HG02759 (cell line): ENCODE measurements around the gene MRC2.

Experiments
- ATAC-seq: cut with Tn5 transposase; IDR thresholded peaks from one replicate; pipeline ENCODE4 v1.9.1; 2021; ENCODE audit warnings: mild to moderate bottlenecking, moderate library complexity; ENCODE audit not compliant: unreplicated experiment

The MRC2 gene

DNA sequence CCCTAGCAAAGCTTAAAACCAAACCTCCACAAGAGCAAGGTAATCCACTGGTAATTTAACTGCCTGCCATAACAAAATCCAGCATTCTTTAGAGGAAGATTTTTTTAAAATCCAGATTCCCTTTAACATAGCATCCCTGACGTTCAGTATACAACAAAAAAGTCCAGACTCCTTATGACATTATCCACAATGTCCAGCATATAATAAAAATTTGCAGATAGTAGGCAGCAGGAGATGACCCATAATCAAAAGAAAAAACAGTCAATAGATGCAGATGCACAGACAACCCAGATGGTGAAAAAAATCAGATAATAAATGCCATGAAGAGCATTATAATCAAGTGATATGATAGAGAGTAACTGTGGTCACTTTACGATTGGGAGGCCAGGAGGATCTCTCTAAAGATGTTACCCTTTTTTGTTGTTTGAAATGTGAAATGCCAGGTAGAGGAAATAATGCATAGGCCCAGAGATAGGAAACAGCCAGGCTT lies 33.2 kb downstream of the MRC2 start:
- no peak for ATAC-seq

DNA sequence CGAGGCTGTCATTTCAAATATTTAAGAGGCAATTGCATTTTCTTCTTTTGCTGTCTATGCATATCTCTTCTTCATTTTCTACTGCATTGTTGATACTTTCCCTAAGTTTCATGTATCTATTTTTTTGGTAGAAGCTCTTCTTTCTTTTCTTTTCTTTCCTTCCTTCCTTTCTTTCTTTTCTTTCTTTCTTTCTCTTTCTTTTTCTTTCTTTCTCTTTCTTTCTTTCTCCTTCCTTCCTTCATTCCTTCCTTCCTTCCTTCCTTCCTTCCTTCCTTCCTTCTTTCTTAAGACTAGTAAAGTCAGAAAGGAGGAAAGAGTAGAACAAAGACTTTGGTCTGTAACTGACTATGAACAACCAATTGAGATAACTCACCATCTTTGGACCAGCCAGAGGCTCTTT lies 33.9 kb downstream of the MRC2 start:
- no peak for ATAC-seq

DNA sequence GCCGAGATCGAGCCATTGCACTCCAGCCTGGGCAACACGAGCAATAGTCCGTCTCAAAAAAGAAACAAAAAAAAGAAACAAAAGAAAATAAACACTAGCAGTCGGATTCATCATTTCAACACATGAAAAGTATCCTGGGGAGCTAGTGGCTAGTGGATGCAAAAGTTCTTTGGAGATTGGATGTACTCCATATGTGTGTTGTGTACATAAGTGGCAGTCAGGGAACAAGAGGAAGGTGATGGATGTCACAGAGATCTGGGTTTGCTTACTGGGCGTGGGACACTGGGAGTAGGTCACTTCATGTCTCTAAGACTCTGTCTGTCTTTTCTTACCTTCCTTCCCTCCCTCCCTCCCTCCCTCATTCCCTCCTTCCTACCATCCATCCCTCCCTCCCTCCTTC lies 35.4 kb downstream of the MRC2 start:
- no peak for ATAC-seq

DNA sequence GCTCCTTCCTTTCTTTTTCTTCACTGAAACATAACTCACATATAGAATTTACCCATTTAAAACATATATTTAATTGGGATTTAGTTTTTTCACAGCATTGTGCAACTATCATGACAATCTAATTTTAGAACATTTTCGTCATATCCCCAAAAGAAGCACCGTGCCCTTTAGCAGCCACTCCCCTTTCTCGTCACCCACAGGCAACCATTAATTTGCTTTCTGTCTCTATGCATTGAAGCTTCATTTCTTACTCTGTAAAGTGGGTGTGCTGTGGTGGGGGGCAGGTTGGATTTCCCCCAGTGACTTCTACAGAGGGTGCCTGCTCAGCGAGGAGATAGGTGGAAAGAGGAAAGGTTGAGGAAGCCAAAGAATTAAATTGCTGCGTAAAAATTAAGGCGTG lies 35.8 kb downstream of the MRC2 start:
- ATAC-seq: no peak

DNA sequence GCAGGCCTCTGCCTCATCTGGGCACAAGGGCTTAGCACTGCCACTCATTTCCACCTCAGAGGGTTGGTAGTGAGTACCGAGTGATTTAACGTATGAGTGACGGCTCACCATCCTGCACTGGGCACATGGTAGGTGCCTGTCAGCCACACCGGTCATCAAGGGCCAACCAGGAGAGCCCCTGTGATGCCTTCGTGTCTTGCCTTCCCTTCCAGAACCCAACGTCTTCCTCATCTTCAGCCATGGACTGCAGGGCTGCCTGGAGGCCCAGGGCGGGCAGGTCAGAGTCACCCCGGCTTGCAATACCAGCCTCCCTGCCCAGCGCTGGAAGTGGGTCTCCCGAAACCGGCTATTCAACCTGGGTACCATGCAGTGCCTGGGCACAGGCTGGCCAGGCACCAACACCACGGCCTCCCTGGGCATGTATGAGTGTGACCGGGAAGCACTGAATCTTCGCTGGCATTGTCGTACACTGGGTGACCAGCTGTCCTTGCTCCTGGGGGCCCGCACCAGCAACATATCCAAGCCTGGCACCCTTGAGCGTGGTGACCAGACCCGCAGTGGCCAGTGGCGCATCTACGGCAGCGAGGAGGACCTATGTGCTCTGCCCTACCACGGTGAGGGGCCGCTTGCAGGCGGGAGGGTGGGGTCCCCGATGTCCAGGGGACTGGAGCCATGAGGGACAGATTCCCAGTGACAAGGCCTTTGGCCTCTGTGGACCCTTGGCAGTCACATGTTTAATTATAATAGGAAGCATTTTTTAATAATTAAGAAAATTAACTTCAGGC lies 37.1 kb downstream of the MRC2 start:
- no peak for ATAC-seq

DNA sequence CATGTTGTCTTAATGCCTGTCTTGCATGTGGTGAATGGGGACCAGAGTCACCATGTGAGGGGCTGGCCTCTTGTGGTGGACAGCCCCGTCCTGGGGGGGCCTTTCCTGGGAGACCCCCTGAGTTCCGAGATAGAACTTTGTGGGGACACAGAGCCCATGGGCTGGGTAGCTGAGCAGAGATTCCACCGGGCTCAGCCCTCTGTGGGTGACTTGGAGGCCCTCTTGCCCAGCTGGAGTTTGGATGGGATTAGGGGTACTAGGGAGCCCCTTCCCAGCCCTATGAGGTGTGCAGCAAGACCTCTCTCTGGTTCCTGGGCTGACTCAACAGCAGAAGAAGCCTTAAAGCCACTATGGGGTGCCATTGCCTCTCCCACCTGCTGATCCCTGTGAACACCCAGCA lies 38.1 kb downstream of the MRC2 start:
- ATAC-seq: no peak

DNA sequence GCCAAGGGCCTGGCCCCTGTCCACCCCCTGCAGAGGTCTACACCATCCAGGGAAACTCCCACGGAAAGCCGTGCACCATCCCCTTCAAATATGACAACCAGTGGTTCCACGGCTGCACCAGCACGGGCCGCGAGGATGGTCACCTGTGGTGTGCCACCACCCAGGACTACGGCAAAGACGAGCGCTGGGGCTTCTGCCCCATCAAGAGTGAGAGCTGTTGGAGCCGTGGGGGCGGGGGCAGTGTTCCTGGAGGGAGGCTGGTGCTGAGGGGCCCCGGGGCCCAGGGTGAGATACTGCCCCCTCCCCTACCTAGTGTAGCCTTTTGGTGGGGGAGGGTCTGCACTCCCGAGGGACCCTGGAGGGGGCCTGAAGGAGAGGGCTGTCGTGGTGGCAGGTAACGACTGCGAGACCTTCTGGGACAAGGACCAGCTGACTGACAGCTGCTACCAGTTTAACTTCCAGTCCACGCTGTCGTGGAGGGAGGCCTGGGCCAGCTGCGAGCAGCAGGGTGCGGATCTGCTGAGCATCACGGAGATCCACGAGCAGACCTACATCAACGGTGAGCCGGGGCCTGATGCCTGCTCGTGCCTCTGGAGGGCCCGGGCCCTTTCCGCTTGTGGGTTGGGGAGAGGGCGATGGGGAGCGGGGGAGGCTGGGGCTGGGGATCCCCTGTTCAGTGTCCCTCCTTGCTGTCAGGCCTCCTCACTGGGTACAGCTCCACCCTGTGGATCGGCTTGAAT lies 38.8 kb downstream of the MRC2 start:
- no peak for ATAC-seq

DNA sequence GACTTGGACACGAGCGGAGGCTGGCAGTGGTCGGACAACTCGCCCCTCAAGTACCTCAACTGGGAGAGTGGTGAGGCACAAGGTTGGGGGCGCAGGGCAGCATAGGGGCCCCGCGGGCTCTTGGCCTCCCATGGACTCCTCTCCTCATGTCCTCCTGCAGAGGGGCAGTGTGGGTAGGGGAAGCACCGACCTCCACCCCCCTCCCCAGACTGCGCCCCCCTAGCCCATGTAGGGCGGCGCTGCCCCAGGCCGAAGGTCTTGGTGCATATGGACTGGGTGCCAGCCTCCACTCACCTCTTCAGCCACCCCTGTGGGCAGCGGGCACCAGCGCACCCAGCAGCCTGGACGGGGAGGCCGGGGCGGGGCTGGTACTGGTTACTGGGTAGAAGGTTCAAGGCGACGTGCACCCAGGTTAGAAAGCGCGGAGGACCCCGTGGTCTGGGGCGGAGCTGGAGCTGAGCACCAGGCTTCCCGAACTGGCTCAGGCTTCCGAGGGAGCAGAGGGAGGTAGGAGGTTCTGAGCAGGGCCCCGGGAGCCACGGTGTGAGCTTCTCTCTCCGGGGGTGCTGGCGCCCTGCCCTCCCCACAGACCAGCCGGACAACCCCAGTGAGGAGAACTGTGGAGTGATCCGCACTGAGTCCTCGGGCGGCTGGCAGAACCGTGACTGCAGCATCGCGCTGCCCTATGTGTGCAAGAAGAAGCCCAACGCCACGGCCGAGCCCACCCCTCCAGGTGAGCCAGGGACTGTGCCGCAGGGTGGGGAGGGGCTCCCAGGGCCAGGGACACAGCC lies 39.5 kb downstream of the MRC2 start:
- ATAC-seq: no peak

DNA sequence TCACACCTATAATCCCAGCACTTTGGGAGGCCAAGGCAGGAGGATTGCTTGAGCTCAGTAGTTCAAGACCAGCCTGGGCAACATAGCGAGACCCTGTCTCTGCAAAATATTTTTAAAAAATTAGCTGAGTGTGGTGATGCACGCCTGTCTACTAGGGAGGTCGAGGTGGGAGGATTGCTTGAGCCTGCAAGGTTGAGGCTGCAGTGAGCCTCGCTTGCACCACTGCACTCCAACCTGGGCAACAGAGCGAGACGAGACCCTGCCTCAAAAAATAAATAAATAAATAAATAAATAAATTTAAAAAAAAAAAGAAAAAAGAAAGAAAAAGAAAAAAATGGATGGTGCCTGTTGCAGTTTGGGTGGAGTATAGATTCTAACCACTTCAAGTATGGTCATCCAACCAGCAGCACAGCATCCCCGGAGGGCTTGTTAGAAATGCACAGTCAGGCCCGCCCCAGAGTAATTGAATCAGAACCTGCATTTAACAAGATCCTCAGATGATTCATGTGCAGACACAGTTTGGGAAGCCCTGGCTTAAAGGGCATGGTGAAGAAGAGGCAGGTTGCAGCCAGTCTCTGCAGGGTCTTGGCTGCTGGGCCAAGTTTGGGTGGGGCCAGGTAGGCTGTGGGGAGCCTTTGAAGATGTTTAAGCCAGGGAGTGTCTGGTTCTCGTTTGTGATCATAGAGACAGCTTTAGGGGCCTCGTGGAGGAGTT lies 40.8 kb downstream of the MRC2 start:
- no peak for ATAC-seq

DNA sequence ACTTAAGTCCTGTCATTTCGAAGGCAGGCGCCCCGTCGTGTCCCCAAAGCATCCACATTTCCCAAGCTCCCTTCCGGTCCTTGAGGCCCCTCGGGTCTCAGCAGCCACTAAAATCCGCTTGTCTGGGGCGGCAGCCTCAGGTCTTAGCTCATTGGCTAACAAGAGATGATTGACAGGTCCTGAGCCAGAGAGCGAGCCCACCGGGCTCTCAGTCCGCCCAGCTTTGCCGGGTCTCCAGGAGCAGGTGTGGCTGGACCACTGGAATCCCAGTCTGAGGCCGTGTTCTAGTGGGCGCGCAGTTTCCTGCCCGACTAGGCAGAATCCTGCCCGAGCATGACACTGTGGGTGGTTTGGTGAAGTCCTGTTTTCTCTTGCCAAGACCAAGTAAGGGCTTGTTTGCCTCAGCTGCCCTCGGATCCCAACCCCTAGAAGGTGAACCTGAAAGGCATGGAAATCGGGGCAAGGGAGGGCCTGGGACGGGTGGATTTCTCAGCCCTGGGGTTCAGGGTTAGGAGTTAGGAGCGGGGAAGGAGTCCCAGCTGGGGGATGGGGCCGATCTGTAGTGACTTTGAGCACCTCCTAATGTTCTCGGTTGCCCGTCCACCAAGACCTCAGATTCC lies 42.8 kb downstream of the MRC2 start:
- ATAC-seq: no peak

DNA sequence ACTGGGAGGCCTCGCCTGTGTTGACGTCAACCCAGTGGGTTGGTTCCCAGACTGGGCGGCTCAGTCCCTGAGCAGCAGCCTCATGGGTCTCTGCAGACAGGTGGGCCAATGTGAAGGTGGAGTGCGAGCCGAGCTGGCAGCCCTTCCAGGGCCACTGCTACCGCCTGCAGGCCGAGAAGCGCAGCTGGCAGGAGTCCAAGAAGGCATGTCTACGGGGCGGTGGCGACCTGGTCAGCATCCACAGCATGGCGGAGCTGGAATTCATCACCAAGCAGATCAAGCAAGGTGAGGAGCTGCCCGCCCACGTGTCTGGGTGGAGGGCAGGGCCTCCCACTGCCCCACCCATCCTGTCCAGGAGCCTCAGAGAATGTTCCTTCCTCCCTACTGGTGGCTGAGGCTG lies 44.1 kb downstream of the MRC2 start:
- no peak for ATAC-seq

DNA sequence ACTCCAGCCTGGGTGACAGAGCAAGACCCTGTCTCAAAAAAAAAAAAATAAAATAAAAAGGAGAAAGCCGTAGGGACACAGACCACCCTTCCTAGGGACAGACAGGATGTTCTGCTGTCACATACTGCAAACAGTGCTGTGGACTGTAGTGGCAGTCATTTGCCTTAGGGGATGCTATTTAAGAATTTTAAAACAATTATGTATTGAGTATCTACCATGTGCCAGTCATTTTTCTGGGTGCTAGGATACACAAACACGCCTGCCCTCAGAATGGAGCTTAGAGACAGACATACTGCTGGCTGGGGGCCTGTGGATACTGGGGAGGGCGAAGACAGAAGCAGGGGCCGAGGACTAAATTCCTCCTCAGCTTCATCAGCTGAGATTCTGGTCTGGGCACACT lies 45.5 kb downstream of the MRC2 start:
- ATAC-seq: no peak

DNA sequence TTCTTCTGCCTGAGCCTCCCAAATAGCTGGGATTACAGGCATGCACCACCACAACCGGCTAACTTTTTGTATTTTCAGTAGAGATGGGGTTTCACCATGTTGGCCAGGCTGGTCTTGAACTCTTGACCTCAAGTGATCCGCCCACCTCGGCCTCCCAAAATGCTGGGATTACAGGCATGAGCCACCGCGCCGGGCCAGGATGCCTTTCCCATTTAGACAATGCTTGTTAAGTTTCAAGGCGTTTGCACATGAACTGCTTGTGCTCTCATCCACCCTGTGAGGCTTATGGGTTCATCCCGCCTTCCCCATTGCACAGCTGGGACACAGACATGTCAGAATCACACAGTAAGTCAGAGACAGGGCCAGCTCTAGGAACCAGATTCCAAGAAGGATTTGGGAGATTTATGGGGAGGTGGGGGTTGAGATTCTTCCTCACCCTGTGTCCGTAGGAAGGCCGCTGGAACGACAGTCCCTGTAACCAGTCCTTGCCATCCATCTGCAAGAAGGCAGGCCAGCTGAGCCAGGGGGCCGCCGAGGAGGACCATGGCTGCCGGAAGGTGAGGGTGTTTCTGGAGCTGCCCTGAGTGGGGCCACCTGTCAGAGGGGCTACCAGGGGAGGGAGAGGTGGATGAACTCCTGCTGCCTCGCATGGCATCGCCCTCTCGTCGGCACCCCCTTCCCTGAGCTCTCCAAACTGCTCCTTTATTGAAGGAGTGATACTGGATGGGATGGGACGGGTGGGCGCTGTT lies 46.3 kb downstream of the MRC2 start:
- no peak for ATAC-seq

DNA sequence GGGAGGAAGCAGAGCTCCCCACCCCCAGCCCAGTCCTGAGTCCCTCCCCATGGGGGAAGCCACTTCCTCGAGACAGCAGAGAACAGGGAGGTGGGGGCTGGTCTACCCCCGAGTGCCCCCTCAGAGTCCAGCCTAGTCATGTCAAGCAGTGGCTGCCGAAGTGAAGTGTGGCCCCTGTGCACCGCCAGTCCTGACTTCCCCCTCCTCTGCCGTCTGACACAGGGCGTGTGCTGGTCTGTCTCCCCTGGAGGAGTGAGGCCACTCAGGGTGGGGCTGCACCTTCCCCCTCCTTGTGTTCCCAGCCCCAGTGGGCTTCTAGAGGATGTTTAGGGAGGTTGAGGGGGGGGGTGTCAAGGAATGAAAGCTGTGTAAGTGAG lies 46.9 kb downstream of the MRC2 start:
- ATAC-seq: no peak

DNA sequence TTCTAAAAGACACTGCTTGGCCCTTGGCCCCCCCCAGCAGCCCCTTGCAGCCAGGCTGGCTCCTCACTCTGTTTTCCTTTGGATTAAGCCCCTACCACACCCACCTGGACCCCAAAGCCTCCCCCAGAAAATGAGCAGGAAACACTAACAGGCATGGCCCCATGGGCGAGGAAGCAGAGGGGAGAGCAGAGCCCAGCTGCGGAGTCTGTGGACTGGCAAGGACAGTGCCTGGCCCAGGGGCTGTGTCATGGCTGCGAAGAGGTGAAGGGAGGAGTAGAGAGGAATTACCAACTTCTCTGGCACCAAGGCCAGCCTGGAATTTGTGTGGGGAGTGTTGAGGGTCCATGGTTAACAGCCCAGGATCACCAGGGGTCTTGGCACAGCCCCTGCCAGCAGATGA lies 47.4 kb downstream of the MRC2 start:
- ATAC-seq: no peak

DNA sequence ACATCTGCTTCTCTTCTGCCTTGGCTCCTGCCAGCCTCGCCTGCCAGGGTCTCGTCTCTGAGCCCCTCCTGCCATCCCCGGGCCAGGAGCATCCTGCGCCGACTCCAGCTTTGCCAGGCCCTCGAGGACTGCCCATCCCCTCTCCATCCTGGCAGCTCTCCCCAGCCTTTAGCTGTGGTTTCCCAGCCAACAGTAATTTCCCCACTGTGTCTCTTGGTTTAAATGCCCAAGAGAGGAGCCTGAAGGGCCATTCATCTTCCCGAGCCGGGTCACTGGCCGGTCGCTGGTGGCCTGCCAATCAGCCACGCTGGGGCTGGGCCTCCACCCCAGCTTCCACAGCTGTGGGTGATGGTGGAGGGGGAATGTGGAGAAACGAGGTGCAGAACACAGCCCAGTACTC lies 47.8 kb downstream of the MRC2 start:
- ATAC-seq: no peak

DNA sequence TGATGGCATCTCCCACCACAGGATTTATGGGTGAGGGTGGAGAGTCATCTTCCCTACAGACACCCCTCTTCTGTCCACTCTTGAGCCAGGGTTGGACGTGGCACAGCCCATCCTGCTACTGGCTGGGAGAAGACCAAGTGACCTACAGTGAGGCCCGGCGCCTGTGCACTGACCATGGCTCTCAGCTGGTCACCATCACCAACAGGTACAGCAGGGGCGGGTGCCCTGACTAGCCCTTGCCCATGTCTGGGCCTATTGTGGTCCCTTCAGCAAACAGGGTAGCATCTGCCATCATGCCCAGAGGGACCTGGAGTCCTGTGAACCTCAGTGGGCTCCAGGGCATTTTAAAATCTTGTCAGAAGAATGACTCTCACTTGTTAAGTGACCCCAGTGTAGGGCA lies 48.2 kb downstream of the MRC2 start:
- no peak for ATAC-seq

DNA sequence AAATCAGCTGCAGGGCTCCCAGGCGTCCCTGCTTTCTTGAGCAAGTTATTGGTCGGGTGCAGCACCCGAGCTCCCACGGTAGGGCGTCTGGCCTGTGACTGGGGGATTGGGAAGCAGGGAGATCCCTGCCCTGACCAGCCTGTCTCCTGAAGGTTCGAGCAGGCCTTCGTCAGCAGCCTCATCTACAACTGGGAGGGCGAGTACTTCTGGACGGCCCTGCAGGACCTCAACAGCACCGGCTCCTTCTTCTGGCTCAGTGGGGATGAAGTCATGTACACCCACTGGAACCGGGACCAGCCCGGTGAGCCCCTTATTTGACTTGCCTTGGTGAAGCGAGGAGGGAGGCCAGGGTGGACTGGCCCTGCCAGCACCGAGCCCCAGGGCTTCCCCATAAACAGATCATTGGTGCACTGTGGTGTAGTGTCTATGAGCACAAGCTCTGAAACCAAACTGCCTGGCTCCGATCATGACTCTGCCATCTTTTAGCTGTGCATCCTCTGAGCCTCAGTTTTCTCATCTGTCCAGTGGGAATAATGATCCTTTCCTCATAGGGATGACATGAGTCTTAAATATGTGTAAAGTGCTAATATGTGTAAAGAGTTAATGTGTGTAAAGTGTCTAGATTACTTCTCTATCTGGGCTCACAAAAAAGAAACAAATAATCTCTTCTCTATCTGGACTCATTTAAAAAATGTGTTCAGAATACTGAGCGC lies 48.9 kb downstream of the MRC2 start:
- no peak for ATAC-seq

DNA sequence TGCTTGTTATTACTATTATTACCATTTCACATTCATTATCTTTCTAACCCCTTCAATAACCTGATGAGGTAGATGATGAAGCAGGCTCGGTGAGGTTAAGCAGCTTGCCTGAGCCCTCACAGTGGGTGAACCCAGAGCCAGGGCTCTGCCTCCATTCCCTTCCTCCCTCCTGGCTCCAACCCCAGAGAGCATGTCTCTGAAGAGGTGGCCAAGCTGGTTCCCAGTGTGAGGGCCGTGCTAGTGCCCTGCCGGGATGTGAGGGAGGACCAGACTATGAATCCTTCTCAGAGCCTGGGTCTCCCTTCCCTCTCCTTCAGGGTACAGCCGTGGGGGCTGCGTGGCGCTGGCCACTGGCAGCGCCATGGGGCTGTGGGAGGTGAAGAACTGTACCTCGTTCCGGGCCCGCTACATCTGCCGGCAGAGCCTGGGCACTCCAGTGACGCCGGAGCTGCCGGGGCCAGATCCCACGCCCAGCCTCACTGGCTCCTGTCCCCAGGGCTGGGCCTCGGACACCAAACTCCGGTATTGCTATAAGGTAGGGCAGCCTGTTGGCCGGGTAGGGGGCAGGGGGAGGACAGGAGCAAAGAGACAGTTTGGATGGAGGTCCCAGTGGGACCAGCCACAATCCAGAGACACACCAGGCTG lies 49.6 kb downstream of the MRC2 start:
- ATAC-seq: no peak
